AG08396 (cell line): ENCODE measurements around the gene GPC2.
A peak's percentile ranks its signal among the peaks of the same experiment; 100 is the strongest.

Experiments
- DNase-seq: peaks from one replicate; pipeline ENCODE4 v3.0.0; 2012; ENCODE audit warnings: low spot score, mixed read lengths

GPC2 gene

DNA sequence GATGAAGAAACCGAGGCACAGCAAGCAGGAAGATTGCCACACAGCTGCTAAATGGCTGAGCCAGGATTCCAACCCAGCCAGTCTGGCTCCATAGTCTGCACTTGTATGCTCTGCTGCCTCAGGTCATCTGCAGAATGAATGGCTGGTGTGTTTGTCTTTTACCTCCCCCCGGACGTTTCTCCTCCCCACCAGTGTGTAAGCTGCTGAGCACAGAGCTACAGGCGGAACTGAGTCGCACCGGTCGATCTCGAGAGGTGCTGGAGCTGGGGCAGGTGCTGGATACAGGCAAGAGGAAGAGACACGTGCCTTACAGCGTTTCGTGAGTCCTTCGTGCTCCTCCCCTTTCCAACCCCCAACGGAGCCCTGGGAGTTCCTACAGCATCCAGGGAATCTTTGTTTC is 55.1 kb downstream of the GPC2 start:
- DNase-seq = no peak

DNA sequence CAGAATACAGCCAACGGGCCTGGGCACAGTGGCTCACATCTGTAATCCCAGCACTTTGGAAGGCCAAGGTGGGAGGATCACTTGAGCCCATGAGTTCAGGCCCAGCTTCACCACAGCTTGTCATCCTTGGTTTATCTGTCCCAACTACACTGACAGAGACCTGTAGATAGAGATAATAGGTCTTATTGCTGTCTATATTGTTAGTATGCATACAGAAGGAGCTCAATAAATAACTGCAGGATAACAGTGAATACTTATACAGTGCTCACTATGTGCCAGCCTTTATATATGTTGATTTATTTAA is 56.5 kb downstream of the GPC2 start:
- DNase-seq = no peak

DNA sequence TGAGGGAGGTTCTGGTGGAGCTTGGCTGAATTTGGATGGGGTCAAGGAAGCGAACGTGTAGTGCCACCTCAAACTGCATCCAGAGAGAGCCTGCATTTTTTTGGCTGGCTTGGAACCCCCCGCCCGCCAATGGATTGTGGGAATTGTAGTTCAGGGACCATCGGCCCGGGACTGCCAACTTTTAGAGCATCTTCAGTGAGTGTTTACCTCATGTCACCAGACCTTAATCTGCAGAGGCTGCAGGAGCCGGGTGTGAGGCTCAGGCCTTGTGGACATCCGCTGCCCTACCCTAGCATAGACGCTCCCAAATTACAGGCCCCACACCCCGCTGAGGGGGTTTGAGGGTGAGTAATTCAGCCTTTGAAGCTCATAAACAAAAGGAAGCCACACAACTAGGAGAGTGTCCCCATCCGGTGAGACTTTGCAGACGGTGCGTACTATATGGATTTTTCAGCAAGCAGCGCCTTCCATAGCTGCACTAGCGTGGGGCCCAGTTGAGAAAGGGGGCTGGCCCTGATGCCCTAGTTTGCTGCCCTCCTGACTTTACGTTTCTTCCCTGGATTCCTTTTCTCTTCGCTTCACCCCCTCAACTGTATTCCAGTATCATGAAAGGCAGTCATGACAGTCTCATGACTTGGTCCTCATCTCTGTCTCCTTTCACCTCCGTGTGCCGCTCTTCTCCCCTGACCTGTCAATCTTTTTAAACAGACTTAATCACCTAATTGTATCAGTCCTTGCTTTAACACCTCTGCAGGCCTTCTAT is 57.0 kb downstream of the GPC2 start:
- DNase-seq = peak; percentile 77
